ENCODE data around the gene GTPBP3. TPM values are rescaled to one million over a fixed set of nuclear protein-coding genes. Genes with fewer than 3 reads are reported as not detected.
"Not testable (repeated sequence)": the region's sequence is repeated elsewhere in the genome, so short reads cannot be mapped to it uniquely, and the experiment has no call there.

Gene GTPBP3, protein sequence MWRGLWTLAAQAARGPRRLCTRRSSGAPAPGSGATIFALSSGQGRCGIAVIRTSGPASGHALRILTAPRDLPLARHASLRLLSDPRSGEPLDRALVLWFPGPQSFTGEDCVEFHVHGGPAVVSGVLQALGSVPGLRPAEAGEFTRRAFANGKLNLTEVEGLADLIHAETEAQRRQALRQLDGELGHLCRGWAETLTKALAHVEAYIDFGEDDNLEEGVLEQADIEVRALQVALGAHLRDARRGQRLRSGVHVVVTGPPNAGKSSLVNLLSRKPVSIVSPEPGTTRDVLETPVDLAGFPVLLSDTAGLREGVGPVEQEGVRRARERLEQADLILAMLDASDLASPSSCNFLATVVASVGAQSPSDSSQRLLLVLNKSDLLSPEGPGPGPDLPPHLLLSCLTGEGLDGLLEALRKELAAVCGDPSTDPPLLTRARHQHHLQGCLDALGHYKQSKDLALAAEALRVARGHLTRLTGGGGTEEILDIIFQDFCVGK
- total RNA-seq (10 to 100 TPM in 2 of 4 donors, 1 to 10 TPM in 2; 7.9 to 11.3 (median 10.3) TPM), polyA plus RNA-seq (8.4 TPM)
- long read RNA-seq, donor 1, transcript GTPBP3-222 (9 exons, 2,493 nt), result minor isoform, 9 of 27 reads
- long read RNA-seq, donor 1, transcript GTPBP3-201 (9 exons, 2,579 nt), result major isoform, 12 of 27 reads
- long read RNA-seq, donor 1, partial matches to known transcripts, result 4 of 27 reads
- long read RNA-seq, donor 1, other reads (novel, unspliced or antisense), result 1 of 27 reads
- long read RNA-seq, donor 2, transcript GTPBP3-201 (9 exons, 2,579 nt), result major isoform, 7 of 21 reads
- long read RNA-seq, donor 2, transcript GTPBP3-222 (9 exons, 2,493 nt), result minor isoform, 5 of 21 reads
- long read RNA-seq, donor 2, partial matches to known transcripts, result 4 of 21 reads
- long read RNA-seq, donor 2, other reads (novel, unspliced or antisense), result 2 of 21 reads
- long read RNA-seq, donor 3, transcript GTPBP3-201 (9 exons, 2,579 nt), result major isoform, 27 of 47 reads
- long read RNA-seq, donor 3, partial matches to known transcripts, result 6 of 47 reads
- long read RNA-seq, donor 3, other reads (novel, unspliced or antisense), result 9 of 47 reads
- long read RNA-seq, donor 4, transcript GTPBP3-201 (9 exons, 2,579 nt), result major isoform, 5 of 9 reads
- long read RNA-seq, donor 4, partial matches to known transcripts, result 1 of 9 reads
- long read RNA-seq, donor 4, other reads (novel, unspliced or antisense), result 1 of 9 reads

DNA sequence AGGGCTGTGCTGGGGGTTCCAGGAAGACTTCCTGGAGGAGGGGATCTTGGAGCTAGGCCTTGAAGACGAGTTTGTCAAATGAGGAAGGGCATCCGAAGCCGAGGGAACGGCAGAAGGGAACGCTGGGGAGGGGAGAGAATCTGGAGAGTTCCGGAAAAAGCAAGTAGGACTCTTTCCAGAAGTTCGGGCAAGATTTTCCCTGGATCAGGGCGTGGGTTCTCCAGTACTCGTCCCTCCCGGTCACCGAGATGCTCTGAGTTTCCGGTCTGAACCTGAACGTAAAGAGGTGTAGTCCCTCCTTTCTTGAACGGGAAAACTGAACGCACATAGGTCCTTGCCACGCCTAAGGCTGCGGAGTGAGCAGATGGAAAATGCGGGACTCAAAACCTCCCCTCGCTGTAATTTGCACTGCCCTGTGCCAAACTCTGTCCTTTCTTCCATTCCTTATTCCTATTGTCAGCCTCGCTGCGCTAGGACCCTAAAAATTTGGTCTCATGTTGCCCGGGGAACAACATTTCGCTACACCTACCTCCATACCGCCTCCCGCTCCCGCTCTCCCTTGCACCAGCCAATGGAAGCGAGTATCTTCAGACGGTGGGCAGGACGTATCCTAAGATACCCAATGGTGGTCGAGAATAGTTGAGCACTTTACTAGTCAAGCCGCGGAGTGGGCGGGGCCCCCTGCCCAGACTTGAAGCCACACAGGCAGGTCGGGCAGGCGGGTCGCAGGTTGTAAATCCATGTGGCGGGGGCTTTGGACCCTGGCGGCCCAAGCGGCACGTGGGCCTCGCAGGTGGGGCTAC, at the start of gene GTPBP3:
Gene GTPBP3 (plus strand): TSS at position 682 of the 803 bp plus-strand sequence. CDS start 59 bp downstream, at position 741.
- intact Hi-C loops (cut with DNase I), result no loop called here
- Histone ChIP-seq H3K9me3 (ENCODE audit: control insufficient read depth, low read length) (no peaks in the 10 kb centered on the region), H3K4me1 (ENCODE audit: control insufficient read depth, insufficient read depth, low read length) (peaks cover 3% of the 10 kb centered on the region), H3K27ac (ENCODE audit: low read length) (peak within 1 kb of the TSS; percentile 99), H3K4me3 (ENCODE audit: low read length) (peak within 1 kb of the TSS; percentile 92), H3K27me3 (ENCODE audit: control insufficient read depth, insufficient read depth) (no peaks in the 10 kb centered on the region)
- DNase-seq (peak; percentile 98 to 99 (median 98)), ATAC-seq (peak; percentile 94)
- WGBS, result under 1% methylated on average over 41 of the region's 41 CpGs

DNA sequence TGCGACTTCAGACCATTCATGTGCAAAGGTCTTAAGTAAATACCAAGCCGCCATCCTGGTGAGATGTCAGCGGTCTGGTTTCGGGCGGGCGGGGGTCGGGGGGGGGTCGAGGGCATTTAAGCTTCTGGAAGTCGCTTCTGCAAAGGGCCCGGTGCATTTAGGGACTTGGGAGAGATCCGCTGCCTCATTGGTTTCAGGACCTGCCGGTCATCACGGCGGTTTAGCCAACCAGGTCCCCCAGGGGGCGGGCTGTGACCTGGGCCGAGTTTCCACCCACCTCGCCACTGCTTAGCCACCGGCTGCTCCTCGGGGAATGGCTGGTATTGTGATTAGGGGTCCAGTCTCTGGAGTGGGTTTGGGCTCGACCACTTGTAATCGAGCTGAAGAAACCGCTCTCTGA, 47.9 kb upstream of the GTPBP3 start:
- ATAC-seq, result peak; percentile 30 to 63
- DNase-seq, result peak; percentile 90 to 92 (median 91)
- Histone ChIP-seq H3K27me3 (ENCODE audit: control insufficient read depth, insufficient read depth) (no peaks in the 10 kb centered on the region), H3K27ac (ENCODE audit: low read length) (no peak overlapping the region), H3K4me3 (ENCODE audit: low read length) (peak overlapping the region; percentile 30), H3K9me3 (ENCODE audit: control insufficient read depth, low read length) (no peaks in the 10 kb centered on the region), H3K4me1 (ENCODE audit: control insufficient read depth, insufficient read depth, low read length) (no peaks in the 10 kb centered on the region)
- intact Hi-C loops (cut with DNase I), result loop anchor here in 1 of 4 donors (10.0 kb wide), 1 partner anchor 75 kb away; the partner anchor contains the start of gene USE1
- WGBS, result 11% methylated on average over 22 of the region's 22 CpGs

DNA sequence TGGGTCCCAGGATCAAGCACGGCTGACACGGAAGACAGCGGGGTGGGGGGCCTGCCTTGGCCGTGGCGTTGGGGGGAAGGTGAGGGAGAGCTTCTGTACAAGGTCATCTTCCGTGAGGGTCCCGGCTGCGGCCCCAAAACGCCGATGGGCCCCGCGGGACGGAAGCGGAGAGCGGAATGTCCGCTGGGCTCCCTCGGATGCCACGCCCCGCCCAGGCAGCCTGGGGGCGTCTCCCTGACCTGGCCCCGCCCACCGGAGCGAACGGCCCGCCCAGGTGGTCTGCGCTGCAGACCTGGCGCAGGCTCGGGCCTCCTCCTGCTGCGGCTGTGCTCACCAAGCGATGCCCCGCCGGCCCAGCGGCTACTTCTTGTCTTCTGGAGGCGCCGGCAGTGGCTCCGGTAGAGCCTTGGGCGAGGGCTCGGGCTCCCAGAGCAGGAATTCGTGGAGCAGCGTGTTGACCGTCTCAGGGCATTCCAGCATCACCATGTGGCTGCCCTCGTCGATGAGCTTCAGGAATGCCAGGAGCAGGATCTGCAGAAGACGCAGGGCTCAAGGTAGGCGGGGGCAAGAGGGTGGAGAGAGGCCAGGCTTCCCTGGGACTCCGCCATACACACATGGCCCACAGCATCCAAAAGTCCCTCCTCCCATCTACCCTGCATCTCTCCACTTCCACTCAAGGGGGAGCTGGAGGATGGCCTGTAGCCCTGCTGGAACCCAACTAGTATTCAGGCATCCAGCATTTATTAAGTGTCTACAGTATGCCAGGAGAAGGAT, 44.9 kb upstream of the GTPBP3 start:
- H3K4me1 ChIP-seq (ENCODE audit: control insufficient read depth, insufficient read depth, low read length), result no peaks in the 10 kb centered on the region
- 2% methylated on average over 46 of the region's 46 CpGs for WGBS
- no peaks in the 10 kb centered on the region for H3K9me3 ChIP-seq (ENCODE audit: control insufficient read depth, low read length)
- H3K27ac ChIP-seq (ENCODE audit: low read length), result peak overlapping the region; percentile 11
- H3K4me3 ChIP-seq (ENCODE audit: low read length), result peak overlapping the region; percentile 53
- DNase-seq (peak; percentile 74 to 92 (median 91)), ATAC-seq (peak; percentile 91 to 93)
- H3K27me3 ChIP-seq (ENCODE audit: control insufficient read depth, insufficient read depth), result no peaks in the 10 kb centered on the region
- intact Hi-C loops (cut with DNase I), result loop anchor here in 3 of 4 donors (10.0 kb wide), 2 partner anchors 92 to 102 kb away; partner anchors contain the start of gene CCDC194 (in 1 of the 3)

DNA sequence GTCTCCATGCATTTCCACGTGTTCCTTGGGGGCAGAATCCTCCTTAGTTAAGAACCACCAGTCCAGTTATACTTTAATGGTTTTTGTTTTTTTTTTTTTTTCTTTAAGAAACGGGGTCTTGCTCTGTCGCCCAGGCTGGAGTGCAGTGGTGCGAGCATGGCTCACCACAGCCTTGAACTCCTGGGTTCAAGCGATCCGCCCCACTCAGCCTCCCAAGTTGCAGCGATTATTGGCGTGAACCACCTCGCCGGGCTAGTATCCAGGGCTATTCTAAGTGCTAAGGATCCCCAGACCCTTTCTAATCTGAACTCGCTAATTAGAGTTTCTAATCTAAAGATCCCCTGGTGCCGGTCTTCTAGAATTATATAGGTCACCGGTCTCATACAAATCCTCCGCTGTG, 43.7 kb upstream of the GTPBP3 start:
- ATAC-seq (no peak), DNase-seq (no peak)
- Histone ChIP-seq H3K9me3 (ENCODE audit: control insufficient read depth, low read length) (no peaks in the 10 kb centered on the region), H3K27ac (ENCODE audit: low read length) (no peak overlapping the region), H3K4me3 (ENCODE audit: low read length) (no peak overlapping the region), H3K4me1 (ENCODE audit: control insufficient read depth, insufficient read depth, low read length) (no peaks in the 10 kb centered on the region), H3K27me3 (ENCODE audit: control insufficient read depth, insufficient read depth) (no peaks in the 10 kb centered on the region)
- intact Hi-C loops (cut with DNase I), result loop anchor here in 3 of 4 donors (10.0 kb wide), 2 partner anchors 91 to 101 kb away; partner anchors contain the start of gene CCDC194 (in 1 of the 3)
- 88% methylated on average over 14 of the region's 14 CpGs for WGBS

DNA sequence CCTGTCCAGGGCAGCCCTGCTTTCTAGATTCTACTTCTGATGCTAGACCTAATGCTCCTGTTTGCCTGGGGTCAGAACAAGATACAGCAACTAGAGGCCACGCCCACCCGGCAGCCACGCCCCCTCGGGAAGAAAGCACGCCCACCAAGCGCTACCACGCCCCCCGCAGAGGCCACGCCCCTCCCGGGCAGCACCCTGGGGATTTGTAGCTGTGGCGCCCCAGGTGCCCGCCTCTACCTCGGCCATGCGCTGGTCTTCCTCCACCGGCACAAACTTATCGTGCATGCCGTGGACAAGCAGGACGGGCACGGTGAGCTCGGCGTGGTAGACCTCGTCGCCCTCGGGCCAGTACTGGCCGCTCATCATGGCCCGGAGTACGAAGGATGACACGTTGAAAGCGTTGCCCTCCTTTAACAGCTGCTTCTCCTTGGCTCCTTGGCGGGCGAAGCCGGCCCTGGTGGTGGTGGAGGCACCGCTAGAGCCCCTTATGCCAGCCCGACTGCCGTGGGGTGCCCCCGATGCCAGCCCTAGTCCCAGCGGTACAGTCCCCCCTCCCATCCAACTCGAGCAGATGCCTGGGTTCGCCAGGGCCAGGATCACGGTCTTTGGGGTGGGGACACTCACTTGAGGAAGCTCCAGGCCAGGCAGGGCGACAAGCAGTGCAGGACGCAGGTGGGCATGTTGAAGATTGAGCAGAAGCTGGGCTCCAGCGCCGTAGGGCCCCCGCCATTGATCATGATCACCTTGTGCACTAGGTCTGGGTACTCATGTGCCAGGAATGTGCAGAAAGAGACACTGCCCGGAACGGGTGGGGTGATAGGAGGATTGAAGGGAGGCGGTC, 43.1 kb upstream of the GTPBP3 start:
- Histone ChIP-seq H3K27me3 (ENCODE audit: control insufficient read depth, insufficient read depth) (no peaks in the 10 kb centered on the region), H3K27ac (ENCODE audit: low read length) (no peak overlapping the region), H3K4me3 (ENCODE audit: low read length) (no peak overlapping the region), H3K9me3 (ENCODE audit: control insufficient read depth, low read length) (no peaks in the 10 kb centered on the region), H3K4me1 (ENCODE audit: control insufficient read depth, insufficient read depth, low read length) (no peaks in the 10 kb centered on the region)
- ATAC-seq (peak; percentile 2 to 15), DNase-seq (peak; percentile 54 to 77 (median 71))
- 82% methylated on average over 48 of the region's 48 CpGs for WGBS
- intact Hi-C loops (cut with DNase I), result loop anchor here in 3 of 4 donors (10.0 kb wide), 2 partner anchors 91 to 101 kb away; partner anchors contain the start of gene CCDC194 (in 1 of the 3)

DNA sequence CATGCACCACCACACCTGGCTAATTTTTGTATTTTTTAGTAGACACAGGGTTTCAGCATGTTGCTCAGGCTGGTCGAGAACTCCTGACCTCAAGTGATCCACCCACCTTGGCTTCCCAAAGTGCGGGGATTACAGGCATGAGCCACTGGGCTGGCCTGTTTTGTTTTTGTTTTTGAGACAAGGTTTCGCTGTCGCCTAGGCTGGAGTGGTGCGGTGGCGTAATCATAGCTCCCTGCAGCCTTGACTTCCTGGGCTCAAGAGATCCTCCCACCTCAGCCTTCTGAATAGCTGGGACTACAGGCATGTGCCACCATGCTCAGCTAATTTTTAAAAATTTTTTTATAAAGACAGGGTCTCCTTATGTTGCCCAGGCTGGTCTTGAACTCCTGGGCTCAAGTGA, 41.8 kb upstream of the GTPBP3 start:
- DNase-seq, result not testable (repeated sequence)
- WGBS, result 96% methylated on average over 6 of the region's 6 CpGs
- intact Hi-C loops (cut with DNase I), result loop anchor here in 3 of 4 donors (10.0 kb wide), 2 partner anchors 89 to 99 kb away; partner anchors contain the start of gene CCDC194 (in 1 of the 3)

DNA sequence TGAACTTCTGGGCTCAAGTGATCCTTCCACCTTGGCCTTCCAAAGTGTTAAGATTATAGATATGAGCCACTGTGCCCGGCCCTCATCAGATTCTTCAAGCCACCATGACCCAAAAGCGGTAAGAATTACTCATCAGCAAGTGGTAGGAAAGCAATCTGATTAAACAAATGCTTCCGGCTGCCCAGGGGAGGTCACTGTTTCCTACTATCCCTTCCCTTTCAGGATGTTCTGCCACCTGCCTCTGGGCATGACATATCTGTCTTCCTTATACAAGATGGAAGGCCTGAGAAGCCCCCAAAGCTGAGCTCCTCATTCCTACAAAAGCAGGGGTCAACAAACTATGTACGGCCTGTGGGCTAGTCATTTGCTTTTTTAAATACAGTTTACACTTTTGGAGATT, 41.1 kb upstream of the GTPBP3 start:
- 66% methylated on average over 4 of the region's 4 CpGs for WGBS
- Histone ChIP-seq H3K4me3 (ENCODE audit: low read length) (no peak overlapping the region), H3K9me3 (ENCODE audit: control insufficient read depth, low read length) (no peaks in the 10 kb centered on the region), H3K27me3 (ENCODE audit: control insufficient read depth, insufficient read depth) (no peaks in the 10 kb centered on the region), H3K27ac (ENCODE audit: low read length) (no peak overlapping the region), H3K4me1 (ENCODE audit: control insufficient read depth, insufficient read depth, low read length) (no peaks in the 10 kb centered on the region)
- ATAC-seq, result no peak
- intact Hi-C loops (cut with DNase I), result loop anchor here in 3 of 4 donors (10.0 kb wide), 2 partner anchors 89 to 99 kb away; partner anchors contain the start of gene CCDC194 (in 1 of the 3)
- DNase-seq, result no peak

More for the DNA sequence above, 41.8 kb upstream of the GTPBP3 start:
- ATAC-seq; H3K4me3 ChIP-seq (ENCODE audit: low read length); H3K27ac ChIP-seq (ENCODE audit: low read length); H3K27me3 ChIP-seq (ENCODE audit: control insufficient read depth, insufficient read depth); H3K4me1 ChIP-seq (ENCODE audit: control insufficient read depth, insufficient read depth, low read length); H3K9me3 ChIP-seq (ENCODE audit: control insufficient read depth, low read length): not testable (repeated sequence)

DNA sequence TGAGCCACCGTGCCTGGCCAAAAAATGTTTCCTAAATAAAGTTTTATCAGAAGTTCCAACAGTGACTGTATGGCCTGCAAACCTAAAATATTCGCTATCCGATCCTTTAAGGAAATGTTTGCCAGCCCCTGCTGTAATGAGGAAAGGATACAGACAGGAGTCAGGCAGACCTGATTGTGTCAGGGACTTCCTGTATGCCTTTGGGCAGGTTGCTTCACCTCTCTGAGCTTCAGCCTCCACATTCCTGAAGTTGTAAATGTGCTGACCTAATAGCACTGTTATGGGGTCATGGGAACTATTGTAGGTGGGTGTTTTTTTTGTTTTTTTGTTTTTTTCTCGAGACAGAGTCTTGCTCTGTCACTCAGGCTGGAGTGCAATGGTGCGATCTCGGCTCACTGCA, 40.4 kb upstream of the GTPBP3 start:
- intact Hi-C loops (cut with DNase I), result loop anchor here in 3 of 4 donors (10.0 kb wide), 2 partner anchors 88 to 98 kb away; partner anchors contain the start of gene CCDC194 (in 1 of the 3)
- WGBS, result 88% methylated on average over 6 of the region's 6 CpGs
- ATAC-seq (no peak), DNase-seq (no peak)
- no peak overlapping the region for H3K27ac ChIP-seq (ENCODE audit: low read length)
- no peaks in the 10 kb centered on the region for H3K4me1 ChIP-seq (ENCODE audit: control insufficient read depth, insufficient read depth, low read length)
- H3K4me3 ChIP-seq (ENCODE audit: low read length), result no peak overlapping the region
- no peaks in the 10 kb centered on the region for H3K27me3 ChIP-seq (ENCODE audit: control insufficient read depth, insufficient read depth)
- H3K9me3 ChIP-seq (ENCODE audit: control insufficient read depth, low read length), result no peaks in the 10 kb centered on the region
